ENCODE data around the gene PPM1G. TPM values are rescaled to one million over a fixed set of nuclear protein-coding genes. Genes with fewer than 3 reads are reported as not detected.
A peak's percentile ranks its signal among the peaks of the same experiment; 100 is the strongest.
"Not testable (repeated sequence)": the region's sequence is repeated elsewhere in the genome, so short reads cannot be mapped to it uniquely, and the experiment has no call there.

PPM1G gene
- total and polyA plus RNA-seq, 12 donors: 50.1 to 107 (median 59.9) TPM

DNA sequence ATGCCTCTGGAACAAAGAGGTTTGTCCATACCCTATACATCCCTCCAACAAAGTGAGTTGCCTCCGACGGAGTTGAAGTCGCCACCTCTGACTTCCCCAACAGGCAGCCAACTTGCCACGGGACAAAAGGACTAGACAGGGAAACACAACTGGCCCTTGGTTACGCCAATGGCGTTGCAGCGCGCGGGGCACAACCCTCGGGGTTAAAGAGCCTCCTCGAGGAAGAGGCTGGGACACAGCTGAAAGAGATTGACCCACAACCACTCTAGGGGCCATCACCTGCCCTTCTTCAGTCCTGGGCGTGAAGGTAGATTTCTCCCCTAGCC lies 53.4 kb downstream of the PPM1G start:
- Histone ChIP-seq H3K4me3 (peak overlapping the region; percentile 69 to 97 (median 88)), H3K27ac (peak overlapping the region; percentile 87 to 95 (median 90)), H3K27me3 (no peaks in the 10 kb centered on the region), H3K36me3 (replicated peaks in 1 of 2) (no peaks in the 10 kb centered on the region), H3K9me3 (replicated peaks in 1 of 3) (no peaks in the 10 kb centered on the region), H3K4me1 (replicated peaks in 1 of 2) (peaks cover 34 to 39% of the 10 kb centered on the region in 2 donors)
- WGBS, 4 donors: 0 to 1% (median 0%) methylated on average over 11 to 12 of the region's 12 CpGs
- DNase-seq: peak; percentile 48 to 77 (median 66)
- TF ChIP-seq POLR2A (IDR thresholded peaks at IDR 0.05): no peak
- TF ChIP-seq, protein P1, sequence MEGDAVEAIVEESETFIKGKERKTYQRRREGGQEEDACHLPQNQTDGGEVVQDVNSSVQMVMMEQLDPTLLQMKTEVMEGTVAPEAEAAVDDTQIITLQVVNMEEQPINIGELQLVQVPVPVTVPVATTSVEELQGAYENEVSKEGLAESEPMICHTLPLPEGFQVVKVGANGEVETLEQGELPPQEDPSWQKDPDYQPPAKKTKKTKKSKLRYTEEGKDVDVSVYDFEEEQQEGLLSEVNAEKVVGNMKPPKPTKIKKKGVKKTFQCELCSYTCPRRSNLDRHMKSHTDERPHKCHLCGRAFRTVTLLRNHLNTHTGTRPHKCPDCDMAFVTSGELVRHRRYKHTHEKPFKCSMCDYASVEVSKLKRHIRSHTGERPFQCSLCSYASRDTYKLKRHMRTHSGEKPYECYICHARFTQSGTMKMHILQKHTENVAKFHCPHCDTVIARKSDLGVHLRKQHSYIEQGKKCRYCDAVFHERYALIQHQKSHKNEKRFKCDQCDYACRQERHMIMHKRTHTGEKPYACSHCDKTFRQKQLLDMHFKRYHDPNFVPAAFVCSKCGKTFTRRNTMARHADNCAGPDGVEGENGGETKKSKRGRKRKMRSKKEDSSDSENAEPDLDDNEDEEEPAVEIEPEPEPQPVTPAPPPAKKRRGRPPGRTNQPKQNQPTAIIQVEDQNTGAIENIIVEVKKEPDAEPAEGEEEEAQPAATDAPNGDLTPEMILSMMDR (IDR thresholded peaks at IDR 0.05): no peak
- intact Hi-C loops (cut with DNase I): no loop called here

DNA sequence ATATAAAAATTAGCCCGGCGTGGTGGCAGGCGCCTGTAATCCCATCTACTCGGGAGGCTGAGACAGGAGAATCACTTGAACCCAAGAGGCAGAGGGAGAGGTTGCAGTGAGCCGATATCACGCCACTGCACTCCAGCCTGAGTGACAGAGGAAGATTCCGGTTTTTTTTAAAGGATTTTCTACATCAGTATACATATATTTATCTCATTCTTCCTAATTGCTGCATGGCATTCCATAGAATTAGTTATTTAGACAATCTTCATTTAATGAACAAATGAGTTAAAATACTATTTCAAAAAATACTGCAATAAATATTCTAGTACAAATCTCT lies 54.8 kb downstream of the PPM1G start:
- Histone ChIP-seq H3K4me1 (replicated peaks in 1 of 2) (peaks cover 34 to 39% of the 10 kb centered on the region in 2 donors), H3K27ac (peak overlapping the region in 3 of 5 donors; percentile 36 to 66 (median 56))
- WGBS, 4 donors: 71 to 85% (median 82%) methylated on average over 6 to 7 of the region's 7 CpGs

DNA sequence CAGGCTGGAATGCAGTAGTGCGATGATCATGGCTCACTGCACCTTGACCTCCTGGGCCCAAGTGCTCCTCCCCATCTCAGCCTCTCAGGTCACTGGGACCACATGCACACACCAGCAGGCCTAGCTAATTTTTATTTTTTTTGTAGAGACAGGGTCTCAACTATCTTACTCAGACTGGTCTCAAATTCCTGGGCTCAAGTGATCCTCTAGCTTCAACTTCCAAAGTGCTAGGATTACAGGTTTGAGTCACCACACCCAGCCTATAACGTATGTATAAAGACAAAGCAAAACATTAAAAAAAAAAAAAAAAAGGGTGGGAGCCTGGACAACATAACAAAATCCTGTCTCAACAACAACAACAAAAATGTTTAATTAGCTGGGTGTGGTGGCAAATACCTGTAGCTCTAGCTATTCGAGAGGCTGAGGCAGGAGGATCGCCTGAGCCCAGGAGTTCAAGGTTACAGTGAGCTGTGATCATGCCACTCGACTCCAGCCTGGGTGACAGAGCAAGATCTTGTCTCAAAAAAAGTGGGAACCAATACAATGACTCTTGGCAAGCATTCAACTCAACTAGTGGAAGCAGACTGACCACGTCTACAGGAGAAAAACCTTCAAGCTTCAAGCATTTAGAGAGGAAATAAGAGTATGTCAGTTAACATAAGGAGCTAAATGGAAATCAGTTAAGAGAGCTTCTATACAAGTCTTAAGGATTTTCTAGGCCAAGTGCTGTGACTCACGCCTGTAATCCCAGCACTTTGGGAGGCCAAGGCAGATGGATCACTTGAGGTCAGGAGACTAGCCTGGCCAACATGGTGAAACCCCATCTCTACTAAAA lies 55.4 kb downstream of the PPM1G start:
- H3K27ac ChIP-seq: peak overlapping the region in 4 of 5 donors; percentile 36 to 66 (median 53)
- TF ChIP-seq POLR2A (IDR thresholded peaks at IDR 0.05): no peak
- TF ChIP-seq, protein P1 (IDR thresholded peaks at IDR 0.05): no peak
- H3K36me3 ChIP-seq (replicated peaks in 1 of 2): no peaks in the 10 kb centered on the region
- WGBS, 4 donors: 40 to 52% (median 45%) methylated on average over 7 of the region's 7 CpGs
- H3K4me3 ChIP-seq: no peak overlapping the region
- peak in 3 of 7 donors; percentile 37 to 61 (median 45) for DNase-seq
- peaks cover 34 to 39% of the 10 kb centered on the region in 2 donors for H3K4me1 ChIP-seq (replicated peaks in 1 of 2)
- no peaks in the 10 kb centered on the region for H3K9me3 ChIP-seq (replicated peaks in 1 of 3)
- intact Hi-C loops (cut with DNase I): no loop called here
- no peaks in the 10 kb centered on the region for H3K27me3 ChIP-seq

More for the DNA sequence above, 54.8 kb downstream of the PPM1G start:
- no peak for DNase-seq
- Histone ChIP-seq H3K36me3 (replicated peaks in 1 of 2) (no peaks in the 10 kb centered on the region), H3K27me3 (no peaks in the 10 kb centered on the region), H3K4me3 (no peak overlapping the region), H3K9me3 (replicated peaks in 1 of 3) (no peaks in the 10 kb centered on the region)
- intact Hi-C loops (cut with DNase I): no loop called here
- TF ChIP-seq POLR2A (IDR thresholded peaks at IDR 0.05): no peak
- TF ChIP-seq, protein P1 (IDR thresholded peaks at IDR 0.05): no peak

DNA sequence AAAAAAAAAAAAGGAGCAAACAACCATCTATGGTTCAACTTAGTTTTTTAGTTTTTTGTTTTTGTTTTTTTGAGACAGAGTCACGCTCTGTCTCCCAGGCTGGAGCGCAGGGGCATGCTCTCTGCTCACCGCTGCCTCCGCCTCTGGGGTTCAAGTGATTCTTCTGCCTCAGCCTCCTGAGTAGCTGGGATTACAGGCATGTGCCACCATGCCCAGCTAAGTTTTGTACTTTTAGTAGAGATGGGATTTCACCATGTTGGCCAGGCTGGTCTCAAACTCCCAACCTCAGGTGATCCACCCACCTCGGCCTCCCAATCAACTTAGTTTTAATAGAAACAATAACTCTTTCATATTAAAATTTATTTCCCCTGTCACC lies 56.0 kb downstream of the PPM1G start:
- DNase-seq; intact Hi-C loops (cut with DNase I); H3K9me3 ChIP-seq (replicated peaks in 1 of 3); H3K36me3 ChIP-seq (replicated peaks in 1 of 2); H3K27me3 ChIP-seq; H3K4me3 ChIP-seq: not testable (repeated sequence)
- 91 to 96% (median 92%) methylated on average over 5 of the region's 5 CpGs for WGBS, 4 donors
- peaks cover 34 to 39% of the 10 kb centered on the region in 2 donors for H3K4me1 ChIP-seq (replicated peaks in 1 of 2)
- H3K27ac ChIP-seq: peak overlapping the region in 2 of 5 donors; percentile 56 to 66
